CD4-positive, CD25-positive, alpha-beta regulatory T cell (primary cell): Measurements from ENCODE around the gene ZFP57. TPM values are rescaled to one million over a fixed set of nuclear protein-coding genes. Genes with fewer than 3 reads are reported as not detected.

Source experiments
- ATAC-seq, 2 donors: fragments of 150-1000 bp; cut with Tn5 transposase; one replicate each; pipeline ENCODE4 v1.10.0; 2021; ENCODE audit warnings: low read depth in 2 of 2, moderate number of reproducible peaks in 2 of 2, moderate library complexity in 1 of 2
- DNase-seq, 3 donors: peaks; one replicate each; pipeline versions ENCODE4 v3.0.0 to v3.0.0-alpha.2; 2012 to 2022; ENCODE audit warnings: mixed read lengths in 1 of 3
- H3K27ac ChIP-seq: one replicate; pipeline ENCODE4 v1.7.0; 2013; ENCODE audit warnings: mild to moderate bottlenecking, low read length; ENCODE audit not compliant: insufficient read depth, poor library complexity, severe bottlenecking
- H3K27me3 ChIP-seq: one replicate; pipeline ENCODE4 v1.7.0; 2013; ENCODE audit warnings: low read length; ENCODE audit not compliant: control insufficient read depth, insufficient read depth
- H3K36me3 ChIP-seq: one replicate; pipeline ENCODE4 v1.7.0; 2013; ENCODE audit warnings: mild to moderate bottlenecking, low read length, moderate library complexity; ENCODE audit not compliant: control insufficient read depth, insufficient read depth
- H3K4me1 ChIP-seq: 2 replicates; pipeline ENCODE4 v1.7.0; 2013; ENCODE audit warnings: mild to moderate bottlenecking, low read length; ENCODE audit not compliant: insufficient read depth, control insufficient read depth, poor library complexity, severe bottlenecking
- H3K4me3 ChIP-seq: one replicate; pipeline ENCODE4 v1.7.0; 2013; ENCODE audit warnings: low read depth, mild to moderate bottlenecking, low read length, moderate library complexity
- H3K9me3 ChIP-seq, 2 experiments: 1 replicate in 1 of 2; 2 replicates in 1 of 2; pipeline ENCODE4 v1.7.0; 2013; ENCODE audit warnings: low read length in 2 of 2, mild to moderate bottlenecking in 1 of 2, moderate library complexity in 1 of 2; ENCODE audit not compliant: control insufficient read depth in 2 of 2
- H3K27ac Mint-ChIP-seq, 3 donors: one replicate each; pipeline ENCODE4 v1.8.0; 2020 to 2022; ENCODE audit warnings: mild to moderate bottlenecking in 3 of 3, mixed read lengths in 3 of 3, moderate library complexity in 2 of 3
- H3K27me3 Mint-ChIP-seq: one replicate; pipeline ENCODE4 v1.8.0; 2022; ENCODE audit warnings: mild to moderate bottlenecking, mixed read lengths
- H3K36me3 Mint-ChIP-seq: one replicate; pipeline ENCODE4 v1.8.0; 2020; ENCODE audit warnings: mixed read lengths
- H3K4me1 Mint-ChIP-seq, 4 donors: one replicate each; pipeline ENCODE4 v1.8.0; 2020 to 2022; ENCODE audit warnings: mixed read lengths in 4 of 4, mild to moderate bottlenecking in 1 of 4
- H3K4me3 Mint-ChIP-seq, 4 donors: one replicate each; pipeline ENCODE4 v1.8.0; 2020 to 2022; ENCODE audit warnings: mild to moderate bottlenecking in 4 of 4, mixed read lengths in 4 of 4, moderate library complexity in 3 of 4
- H3K9me3 Mint-ChIP-seq, 7 donors: one replicate each; pipeline ENCODE4 v1.8.0; 2020 to 2022; ENCODE audit warnings: mixed read lengths in 7 of 7, mild to moderate bottlenecking in 3 of 7, moderate library complexity in 2 of 7
- polyA plus RNA-seq, 4 donors: library from polyadenylated mRNA; unstranded; fragments of 300-500 nt; fragmentation: Illumina TruSeq; gene quantifications; one replicate each; pipeline ENCODE4 v1.2.3, GENCODE V29; 2021
- total RNA-seq: library from RNA; stranded (reverse); gene quantifications from one replicate; pipeline ENCODE4 v1.2.3, GENCODE V29; 2022

Gene ZFP57
- total and polyA plus RNA-seq, 5 donors from 2014 or later = 1.0 to 4.8 (median 2.4) TPM; not detected in 2

DNA sequence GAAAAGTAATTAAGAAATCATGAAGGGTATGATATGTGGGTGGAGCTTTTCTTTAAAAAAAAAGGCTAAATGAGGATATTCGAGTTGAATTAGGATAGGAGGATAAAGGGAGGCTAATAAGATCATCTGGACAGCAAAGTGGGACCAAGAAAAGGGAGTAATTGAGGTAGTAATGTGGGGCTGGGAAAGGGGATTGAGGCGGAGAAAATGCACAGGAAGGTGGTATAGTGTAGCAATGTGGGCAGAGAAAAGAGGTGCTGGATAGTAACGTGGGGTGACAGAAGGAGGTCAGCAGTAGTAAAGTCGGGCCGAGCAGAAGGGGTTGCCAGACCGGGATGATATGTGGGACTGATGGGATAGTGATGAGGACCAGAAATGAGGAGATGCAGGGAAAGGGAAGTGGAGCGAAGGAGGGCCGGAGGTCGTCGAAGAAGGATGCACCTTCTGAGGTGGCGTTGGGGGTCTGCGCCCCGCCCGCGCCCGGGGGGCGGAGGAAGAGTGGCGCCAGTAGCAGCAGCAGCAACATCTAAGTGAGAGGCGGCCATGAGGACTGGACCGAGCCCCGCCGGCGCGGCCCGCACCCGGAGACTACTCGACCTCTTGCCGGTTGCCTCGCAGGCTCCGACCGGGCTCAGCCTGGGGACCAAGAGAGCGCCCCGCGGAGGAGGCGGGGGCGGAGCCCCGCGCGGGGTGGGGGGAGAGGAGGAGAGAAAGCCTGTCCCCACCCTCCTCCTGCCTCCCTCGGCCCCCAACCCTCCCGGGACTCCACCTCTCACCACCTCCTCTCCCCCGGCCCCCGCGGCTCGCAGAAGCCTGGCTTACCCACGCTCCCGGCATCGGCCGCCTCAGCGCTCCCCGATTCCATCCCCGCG is 48.9 kb downstream of the ZFP57 start:
- peak; percentile 20 to 59 for ATAC-seq
- Mint-ChIP-seq H3K9me3 (no peaks in the 10 kb centered on the region), H3K27ac (peak overlapping the region; percentile 74 to 92 (median 78)), H3K4me3 (peak overlapping the region; percentile 87 to 97 (median 88)), H3K4me1 (peaks cover 21 to 58% (median 38%) of the 10 kb centered on the region in 4 donors), H3K36me3 (no peaks in the 10 kb centered on the region), H3K27me3 (peaks cover 16% of the 10 kb centered on the region)
- Histone ChIP-seq H3K36me3 (no peaks in the 10 kb centered on the region), H3K27ac (peak overlapping the region; percentile 67), H3K9me3 (no peaks in the 10 kb centered on the region), H3K4me3 (peak overlapping the region; percentile 67), H3K4me1 (peaks cover 46% of the 10 kb centered on the region), H3K27me3 (no peaks in the 10 kb centered on the region)
- DNase-seq = peak; percentile 60 to 71 (median 67)

DNA sequence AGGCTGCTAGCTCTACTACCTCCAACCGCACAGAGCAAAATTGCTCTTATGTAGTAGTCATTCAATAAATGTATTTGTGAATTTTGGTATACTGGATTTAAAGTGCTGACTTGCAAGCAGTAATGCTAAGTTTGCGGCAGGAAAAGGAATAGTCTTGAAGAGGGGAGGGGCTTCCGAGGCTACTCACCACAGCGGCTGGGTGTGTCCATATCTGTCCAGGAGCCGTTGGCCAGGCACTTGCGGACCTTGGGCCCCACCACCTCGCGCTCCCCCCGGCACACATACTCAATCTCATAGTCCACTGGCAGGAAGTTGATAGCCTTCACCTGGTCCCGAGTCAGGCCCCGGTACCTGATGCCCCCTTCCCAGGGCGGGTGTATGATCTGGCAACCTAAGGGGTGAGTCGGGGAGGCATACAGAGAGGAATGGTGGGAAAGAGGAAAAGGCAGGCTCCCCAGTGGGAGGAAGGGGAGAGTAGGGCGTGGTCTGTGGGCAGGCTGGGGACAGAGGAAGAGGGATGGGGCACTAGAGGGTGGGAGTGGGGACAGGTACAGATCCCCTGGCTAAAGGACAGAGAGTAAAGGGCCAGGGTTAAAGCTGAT is 49.6 kb downstream of the ZFP57 start:
- ATAC-seq (no peak), DNase-seq (no peak)
- H3K36me3 ChIP-seq = no peaks in the 10 kb centered on the region
- Mint-ChIP-seq H3K27ac (peak overlapping the region; percentile 74 to 92 (median 83)), H3K4me3 (peak overlapping the region; percentile 87 to 97 (median 88)), H3K27me3 (peaks cover 16% of the 10 kb centered on the region), H3K9me3 (no peaks in the 10 kb centered on the region), H3K36me3 (no peaks in the 10 kb centered on the region), H3K4me1 (peaks cover 21 to 62% (median 38%) of the 10 kb centered on the region in 4 donors)
- no peaks in the 10 kb centered on the region for H3K27me3 ChIP-seq
- H3K4me3 ChIP-seq = no peak overlapping the region
- peaks cover 46% of the 10 kb centered on the region for H3K4me1 ChIP-seq
- no peak overlapping the region for H3K27ac ChIP-seq
- no peaks in the 10 kb centered on the region for H3K9me3 ChIP-seq

DNA sequence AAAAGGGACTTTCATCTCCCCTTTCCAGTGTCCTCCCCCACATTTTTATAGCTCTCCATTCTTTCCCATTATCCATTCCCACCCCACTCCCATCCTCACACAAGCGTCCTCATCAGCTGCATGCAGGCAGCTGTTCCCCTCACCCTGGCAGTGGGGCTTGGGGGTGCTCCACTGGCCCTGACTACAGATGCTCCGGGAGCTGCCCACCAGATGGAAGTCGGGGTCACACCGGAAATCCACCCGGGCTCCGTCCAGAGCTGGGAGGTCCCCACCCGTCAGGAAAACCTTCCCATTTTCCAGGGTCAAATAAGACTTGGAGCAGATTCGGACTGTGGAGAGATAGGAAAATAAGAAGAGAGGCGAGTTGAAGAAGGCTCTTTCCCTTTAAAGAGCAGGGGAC is 50.6 kb downstream of the ZFP57 start:
- peak overlapping the region; percentile 71 to 97 (median 88) for H3K4me3 Mint-ChIP-seq
- H3K9me3 ChIP-seq = no peaks in the 10 kb centered on the region
- peaks cover 16% of the 10 kb centered on the region for H3K27me3 Mint-ChIP-seq
- peaks cover 21 to 63% (median 38%) of the 10 kb centered on the region in 4 donors for H3K4me1 Mint-ChIP-seq
- H3K36me3 Mint-ChIP-seq = no peaks in the 10 kb centered on the region
- peaks cover 46% of the 10 kb centered on the region for H3K4me1 ChIP-seq
- H3K36me3 ChIP-seq = no peaks in the 10 kb centered on the region
- H3K27ac ChIP-seq = no peak overlapping the region
- H3K4me3 ChIP-seq = no peak overlapping the region
- no peaks in the 10 kb centered on the region for H3K27me3 ChIP-seq
- no peak for DNase-seq
- peak overlapping the region in 1 of 3 donors; percentile 75 for H3K27ac Mint-ChIP-seq
- ATAC-seq = no peak
- no peaks in the 10 kb centered on the region for H3K9me3 Mint-ChIP-seq

DNA sequence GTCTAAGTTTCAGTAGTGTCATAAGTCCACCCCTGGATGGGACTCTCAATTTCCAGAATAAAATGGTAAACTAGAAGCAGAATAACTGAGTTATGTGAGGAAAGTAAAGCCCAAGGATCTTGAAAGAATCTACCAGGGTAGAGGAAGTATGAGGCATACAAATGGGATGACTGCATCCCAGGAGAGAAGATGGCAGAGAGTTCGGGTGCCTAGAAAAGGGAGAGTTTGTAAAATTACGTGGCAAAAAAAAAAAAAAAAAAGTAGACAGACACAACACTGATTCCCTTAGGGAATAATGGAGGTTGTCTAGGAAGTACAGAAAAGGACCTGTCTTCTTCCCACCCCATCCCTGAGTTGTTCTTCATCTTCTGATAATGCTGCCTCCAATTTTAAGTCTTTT is 51.4 kb downstream of the ZFP57 start:
- no peak overlapping the region for H3K27ac Mint-ChIP-seq
- no peak overlapping the region for H3K27ac ChIP-seq
- DNase-seq (no peak), ATAC-seq (no peak)
- peak overlapping the region; percentile 80 to 94 (median 90) for H3K4me3 Mint-ChIP-seq
- no peaks in the 10 kb centered on the region for H3K27me3 ChIP-seq
- H3K27me3 Mint-ChIP-seq = peaks cover 16% of the 10 kb centered on the region
- no peaks in the 10 kb centered on the region for H3K36me3 ChIP-seq
- no peak overlapping the region for H3K4me3 ChIP-seq
- H3K4me1 Mint-ChIP-seq = peaks cover 21 to 62% (median 38%) of the 10 kb centered on the region in 4 donors
- H3K9me3 ChIP-seq = no peaks in the 10 kb centered on the region
- no peaks in the 10 kb centered on the region for H3K9me3 Mint-ChIP-seq
- no peaks in the 10 kb centered on the region for H3K36me3 Mint-ChIP-seq
- H3K4me1 ChIP-seq = peaks cover 46% of the 10 kb centered on the region

DNA sequence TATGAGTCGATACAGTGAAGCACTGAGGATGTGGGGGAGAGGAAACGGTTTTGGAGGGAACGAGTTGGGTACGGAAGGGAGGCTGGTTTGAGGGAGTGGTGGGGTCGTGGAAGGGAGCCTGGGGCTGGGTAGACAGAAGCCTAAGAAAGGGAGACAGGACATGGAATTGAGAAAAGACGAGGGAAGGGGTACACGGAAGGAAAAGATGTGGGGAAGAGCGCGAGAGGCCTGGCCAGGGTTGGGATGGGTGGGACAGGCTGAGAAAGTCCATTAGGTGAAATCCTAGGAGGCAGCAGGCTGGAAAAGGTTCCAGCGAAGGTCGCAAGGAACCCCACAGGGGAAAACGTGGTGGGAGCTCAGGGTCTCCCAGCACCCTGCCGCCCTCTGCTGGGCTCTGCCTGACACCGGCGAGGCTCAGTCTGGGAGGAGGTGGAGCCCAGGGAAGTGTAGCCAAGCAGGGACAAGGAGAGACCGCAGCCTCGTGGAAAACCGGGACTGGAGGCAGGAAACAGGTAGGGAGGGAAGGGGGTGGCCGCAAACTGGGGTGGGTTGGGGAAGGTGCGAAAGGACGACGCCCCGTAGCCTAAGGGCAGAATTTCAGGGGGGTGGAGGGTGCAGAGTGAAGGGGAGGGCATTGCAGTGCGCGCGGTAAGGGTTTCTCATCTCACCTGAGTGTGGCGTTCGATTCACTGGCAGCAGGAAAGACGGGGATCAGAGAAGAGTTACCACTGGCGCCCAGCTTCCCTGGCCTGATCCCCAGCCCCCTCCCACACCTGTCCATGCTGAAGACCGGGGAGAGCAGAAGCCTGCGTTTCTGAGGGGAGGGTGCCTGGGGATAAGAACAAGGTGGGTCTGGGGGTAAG is 52.3 kb downstream of the ZFP57 start:
- ATAC-seq = peak; percentile 40 to 61
- H3K4me3 ChIP-seq = peak overlapping the region; percentile 72
- H3K27ac ChIP-seq = peak overlapping the region; percentile 45
- no peaks in the 10 kb centered on the region for H3K27me3 ChIP-seq
- peak overlapping the region; percentile 80 to 95 (median 92) for H3K4me3 Mint-ChIP-seq
- H3K36me3 ChIP-seq = no peaks in the 10 kb centered on the region
- H3K36me3 Mint-ChIP-seq = no peaks in the 10 kb centered on the region
- H3K9me3 Mint-ChIP-seq = no peaks in the 10 kb centered on the region
- H3K4me1 ChIP-seq = peaks cover 43% of the 10 kb centered on the region
- H3K27me3 Mint-ChIP-seq = peaks cover 16% of the 10 kb centered on the region
- peak; percentile 24 to 44 (median 38) for DNase-seq
- no peaks in the 10 kb centered on the region for H3K9me3 ChIP-seq
- H3K27ac Mint-ChIP-seq = peak overlapping the region; percentile 21 to 91 (median 67)
- peaks cover 20 to 53% (median 35%) of the 10 kb centered on the region in 4 donors for H3K4me1 Mint-ChIP-seq

DNA sequence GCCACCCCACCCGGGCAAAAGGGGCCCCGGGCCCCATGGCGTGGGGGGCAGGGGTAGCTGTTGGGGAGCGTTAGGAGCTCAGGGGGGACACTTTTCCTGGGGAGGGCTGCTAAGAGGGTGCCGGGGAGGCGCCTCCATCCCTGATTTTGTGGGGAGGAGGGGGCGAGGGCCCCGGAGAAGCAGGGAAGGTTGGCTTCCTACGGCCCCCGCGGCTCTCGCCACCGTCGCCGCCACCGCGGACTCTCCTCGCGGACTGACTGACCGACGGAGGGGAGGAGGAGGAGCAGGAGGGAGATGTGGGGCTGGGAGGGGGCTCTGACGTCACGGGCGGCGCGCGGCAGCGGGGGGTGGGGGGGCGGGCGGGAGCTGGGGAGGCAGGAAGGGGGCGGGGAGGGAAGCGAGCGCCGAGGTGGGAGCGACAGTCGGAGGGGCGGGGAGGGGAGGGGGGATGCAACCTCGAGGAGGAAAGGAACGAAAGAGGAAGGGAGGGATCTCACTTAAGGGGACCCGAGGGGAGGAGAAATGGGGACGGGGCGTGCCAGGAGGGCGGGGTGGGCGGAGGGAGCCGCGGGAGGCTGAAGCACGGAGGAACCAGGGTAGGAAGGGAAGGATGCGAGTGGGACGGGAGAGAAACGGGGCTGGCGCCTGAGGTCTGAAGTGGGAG is 53.1 kb downstream of the ZFP57 start:
- Histone ChIP-seq H3K36me3 (no peaks in the 10 kb centered on the region), H3K4me1 (peaks cover 36% of the 10 kb centered on the region), H3K9me3 (no peaks in the 10 kb centered on the region), H3K27ac (peak overlapping the region; percentile 53), H3K4me3 (peak overlapping the region; percentile 72), H3K27me3 (no peaks in the 10 kb centered on the region)
- Mint-ChIP-seq H3K9me3 (no peaks in the 10 kb centered on the region), H3K4me3 (peak overlapping the region; percentile 80 to 95 (median 92)), H3K27me3 (peaks cover 16% of the 10 kb centered on the region), H3K36me3 (no peaks in the 10 kb centered on the region), H3K27ac (peak overlapping the region; percentile 21 to 91 (median 67)), H3K4me1 (peaks cover 17 to 48% (median 30%) of the 10 kb centered on the region in 4 donors)
- ATAC-seq (no peak), DNase-seq (peak; percentile 24 to 71 (median 37))
